Gastrocnemius medialis (tissue), 4 donors: Measurements from ENCODE around the gene FGD5.

ENCODE experiments used
- CTCF ChIP-seq, 5 experiments: fragments of 450-650 bp in 3 of 5; fragments of 200-600 bp in 2 of 5; sonication (generic) in 2 of 5; IDR thresholded peaks in 4 of 5; conservative IDR thresholded peaks in 1 of 5; 1 replicate in 4 of 5; 2 replicates in 1 of 5; pipeline ENCODE4 v1.5.1; 2016 to 2019; ENCODE audit warnings: antibody characterized with exemption in 5 of 5, mild to moderate bottlenecking in 3 of 5, moderate library complexity in 3 of 5
- POLR2A ChIP-seq, 2 donors: fragments of 450-650 bp; IDR thresholded peaks; one replicate each; pipeline ENCODE4 v1.6.1; 2017; ENCODE audit warnings: antibody characterized with exemption in 2 of 2, mild to moderate bottlenecking in 2 of 2, moderate library complexity in 2 of 2

- TF ChIP-seq CTCF (IDR thresholded peaks at IDR 0.05 in 4 of 5, conservative IDR thresholded peaks at IDR 0.05 in 1 of 5) (no peak), POLR2A (IDR thresholded peaks at IDR 0.05) (no peak)
Observed at GRCh38 chr3:14832975-14833722, 14.4 kb downstream of the FGD5 start.
